Prostate gland (tissue), 2 donors: Measurements from ENCODE around the gene AZIN2. TPM values are rescaled to one million over a fixed set of nuclear protein-coding genes. Genes with fewer than 3 reads are reported as not detected.
"Not testable (repeated sequence)": the region's sequence is repeated elsewhere in the genome, so short reads cannot be mapped to it uniquely, and the experiment has no call there.

Experiments used
- DNase-seq: peaks from one replicate; pipeline ENCODE4 v3.0.0-alpha.2; 2019; ENCODE audit warnings: low spot score
- H3K27ac ChIP-seq, 2 donors: fragments of 200-600 bp; sonication (generic); 2 replicates each; pipeline ENCODE4 v1.5.1; 2017 to 2019
- H3K27me3 ChIP-seq: fragments of 200-600 bp; sonication (generic); replicated peaks from 2 replicates; pipeline ENCODE4 v1.5.1; 2019; ENCODE audit not compliant: insufficient read depth
- H3K36me3 ChIP-seq, 2 donors: fragments of 200-600 bp; sonication (generic); 1 replicate in 1 of 2; 2 replicates in 1 of 2; pipeline versions ENCODE4 v1.5.1 to v1.8.1; 2017 to 2019
- H3K4me1 ChIP-seq: fragments of 200-600 bp; sonication (generic); replicated peaks from 2 replicates; pipeline ENCODE4 v1.5.1; 2019
- H3K4me3 ChIP-seq, 2 donors: fragments of 200-600 bp; sonication (generic); 2 replicates each; pipeline ENCODE4 v1.5.1; 2017 to 2019
- H3K9me3 ChIP-seq: fragments of 200-600 bp; sonication (generic); 2 replicates; pipeline ENCODE4 v1.5.1; 2017
- POLR2A ChIP-seq: fragments of 450-650 bp; IDR thresholded peaks from one replicate; pipeline ENCODE4 v1.6.1; 2016; ENCODE audit warnings: antibody characterized with exemption, mild to moderate bottlenecking
- POLR2AphosphoS5 ChIP-seq: sonication (generic); formaldehyde crosslinking; IDR thresholded peaks from one replicate; pipeline ENCODE4 v1.6.1; 2017; ENCODE audit warnings: antibody characterized with exemption
- WGBS: methylation state at CpG from one replicate; pipeline ENCODE4 v1.1.5; 2018; 5-methylcytosine and 5-hydroxymethylcytosine counted together
- intact Hi-C: fragments of 100-400 bp; cut with DNase I; formaldehyde crosslinking; loops from one replicate; pipeline ENCODE4 v1.14.2; 2022
- total RNA-seq, 2 donors: library from RNA; depleted of rRNA; stranded (reverse); fragments of >200 nt; gene quantifications; one replicate each; pipeline ENCODE4 v1.1.0, GENCODE V29; 2016
- TF ChIP-seq, protein P1 (sequence below), 4 experiments: fragments of 200-600 bp in 2 of 4; fragments of 450-650 bp in 2 of 4; sonication (generic) in 2 of 4; IDR thresholded peaks; 1 replicate in 3 of 4; 2 replicates in 1 of 4; pipeline ENCODE4 v1.5.1; 2016 to 2019; ENCODE audit warnings: antibody characterized with exemption in 4 of 4, mild to moderate bottlenecking in 2 of 4, moderate library complexity in 2 of 4

Gene AZIN2
- total RNA-seq, 2 donors from 2014 or later: 5.6 to 16.0 TPM

DNA sequence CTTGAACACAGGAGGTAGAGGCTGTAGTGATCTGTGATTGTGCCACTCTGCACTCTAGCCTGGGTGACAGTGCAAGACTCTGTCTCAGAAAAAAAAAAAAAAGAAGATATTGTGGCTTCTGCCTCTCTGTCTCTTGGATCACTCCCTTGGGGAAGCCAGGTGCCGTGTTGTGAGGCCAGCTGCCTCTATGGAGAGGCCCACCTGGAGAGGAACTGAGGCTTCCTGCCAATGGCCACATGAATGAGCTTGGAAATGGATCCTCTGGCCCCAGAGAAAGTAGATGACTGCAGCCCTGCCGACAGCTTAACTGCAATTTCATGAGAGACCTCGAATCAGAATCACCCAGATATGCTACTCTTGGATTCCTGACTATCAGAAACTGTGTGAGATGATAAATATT lies 24.5 kb upstream of the AZIN2 start:
- no peak overlapping the region for H3K4me3 ChIP-seq
- TF ChIP-seq POLR2A: no peak
- TF ChIP-seq POLR2AphosphoS5: no peak
- TF ChIP-seq, protein P1, sequence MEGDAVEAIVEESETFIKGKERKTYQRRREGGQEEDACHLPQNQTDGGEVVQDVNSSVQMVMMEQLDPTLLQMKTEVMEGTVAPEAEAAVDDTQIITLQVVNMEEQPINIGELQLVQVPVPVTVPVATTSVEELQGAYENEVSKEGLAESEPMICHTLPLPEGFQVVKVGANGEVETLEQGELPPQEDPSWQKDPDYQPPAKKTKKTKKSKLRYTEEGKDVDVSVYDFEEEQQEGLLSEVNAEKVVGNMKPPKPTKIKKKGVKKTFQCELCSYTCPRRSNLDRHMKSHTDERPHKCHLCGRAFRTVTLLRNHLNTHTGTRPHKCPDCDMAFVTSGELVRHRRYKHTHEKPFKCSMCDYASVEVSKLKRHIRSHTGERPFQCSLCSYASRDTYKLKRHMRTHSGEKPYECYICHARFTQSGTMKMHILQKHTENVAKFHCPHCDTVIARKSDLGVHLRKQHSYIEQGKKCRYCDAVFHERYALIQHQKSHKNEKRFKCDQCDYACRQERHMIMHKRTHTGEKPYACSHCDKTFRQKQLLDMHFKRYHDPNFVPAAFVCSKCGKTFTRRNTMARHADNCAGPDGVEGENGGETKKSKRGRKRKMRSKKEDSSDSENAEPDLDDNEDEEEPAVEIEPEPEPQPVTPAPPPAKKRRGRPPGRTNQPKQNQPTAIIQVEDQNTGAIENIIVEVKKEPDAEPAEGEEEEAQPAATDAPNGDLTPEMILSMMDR (IDR thresholded peaks at IDR 0.05): no peak
- H3K36me3 ChIP-seq: no peaks in the 10 kb centered on the region
- intact Hi-C loops: loop anchor here (5.0 kb wide), 1 partner anchor 124 kb away; no protein-coding TSS in a partner anchor
- no peaks in the 10 kb centered on the region for H3K27me3 ChIP-seq
- H3K27ac ChIP-seq: no peak overlapping the region
- H3K4me1 ChIP-seq: no peaks in the 10 kb centered on the region
- no peak for DNase-seq
- 96% methylated on average over 3 of the region's 3 CpGs for WGBS
- no peaks in the 10 kb centered on the region for H3K9me3 ChIP-seq

DNA sequence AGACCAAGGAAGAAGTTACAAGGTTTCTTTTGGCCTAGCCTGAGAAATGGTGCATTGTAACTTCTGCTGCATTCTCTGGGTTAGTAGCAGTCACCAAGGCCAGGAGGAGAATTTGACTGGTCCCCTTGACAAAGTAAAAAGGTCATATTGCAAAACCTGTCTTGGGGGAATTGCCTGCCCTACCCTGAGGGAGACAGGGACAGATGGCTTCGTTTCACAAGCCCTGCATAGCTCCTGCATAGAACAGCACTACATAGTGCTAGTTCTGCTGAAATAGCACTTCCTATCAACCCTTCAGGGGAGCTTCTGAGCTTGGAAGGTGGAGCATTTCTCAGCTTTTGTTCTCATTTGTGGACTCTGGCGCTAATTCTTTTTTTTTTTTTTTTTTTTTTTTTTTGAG lies 23.9 kb upstream of the AZIN2 start:
- intact Hi-C loops: loop anchor here (5.0 kb wide), 1 partner anchor 125 kb away; no protein-coding TSS in a partner anchor
- Histone ChIP-seq H3K9me3 (no peaks in the 10 kb centered on the region), H3K27me3 (no peaks in the 10 kb centered on the region), H3K36me3 (no peaks in the 10 kb centered on the region), H3K4me3 (no peak overlapping the region), H3K4me1 (no peaks in the 10 kb centered on the region), H3K27ac (no peak overlapping the region)
- WGBS: 96% methylated on average over 2 of the region's 2 CpGs
- DNase-seq: no peak
- TF ChIP-seq, protein P1 (IDR thresholded peaks at IDR 0.05): no peak
- TF ChIP-seq POLR2AphosphoS5 (no peak), POLR2A (no peak)

DNA sequence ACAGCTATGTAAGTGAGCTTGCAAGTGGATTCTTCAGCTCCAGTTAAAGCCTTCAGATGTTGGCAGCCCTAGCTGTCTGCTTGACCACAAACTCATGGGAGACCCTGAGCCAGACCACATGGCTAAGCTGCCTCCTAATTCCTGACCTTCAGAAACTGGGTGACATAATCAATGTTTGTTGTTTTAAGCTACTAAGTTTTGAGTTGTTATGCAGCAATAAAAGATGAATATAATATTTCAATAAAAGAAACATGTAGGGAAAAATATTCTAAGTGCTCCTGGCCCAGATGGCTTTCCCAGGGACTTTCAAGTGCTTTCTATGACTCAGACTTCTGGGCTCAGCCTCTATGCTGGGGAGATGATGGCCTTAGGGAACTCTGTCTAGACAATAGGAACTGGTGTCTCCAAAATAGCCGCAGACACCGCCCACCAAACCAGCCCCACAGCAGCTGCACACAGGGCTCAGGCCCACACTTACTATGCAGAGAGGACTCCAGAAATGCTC lies 20.3 kb upstream of the AZIN2 start:
- intact Hi-C loops: no loop called here
- TF ChIP-seq, protein P1 (IDR thresholded peaks at IDR 0.05): no peak
- TF ChIP-seq POLR2A (no peak), POLR2AphosphoS5 (no peak)
- H3K9me3 ChIP-seq: no peaks in the 10 kb centered on the region
- H3K4me1 ChIP-seq: no peaks in the 10 kb centered on the region
- 63% methylated on average over 2 of the region's 2 CpGs for WGBS
- no peak overlapping the region for H3K4me3 ChIP-seq
- no peaks in the 10 kb centered on the region for H3K27me3 ChIP-seq
- DNase-seq: no peak
- no peak overlapping the region for H3K27ac ChIP-seq
- no peaks in the 10 kb centered on the region for H3K36me3 ChIP-seq

DNA sequence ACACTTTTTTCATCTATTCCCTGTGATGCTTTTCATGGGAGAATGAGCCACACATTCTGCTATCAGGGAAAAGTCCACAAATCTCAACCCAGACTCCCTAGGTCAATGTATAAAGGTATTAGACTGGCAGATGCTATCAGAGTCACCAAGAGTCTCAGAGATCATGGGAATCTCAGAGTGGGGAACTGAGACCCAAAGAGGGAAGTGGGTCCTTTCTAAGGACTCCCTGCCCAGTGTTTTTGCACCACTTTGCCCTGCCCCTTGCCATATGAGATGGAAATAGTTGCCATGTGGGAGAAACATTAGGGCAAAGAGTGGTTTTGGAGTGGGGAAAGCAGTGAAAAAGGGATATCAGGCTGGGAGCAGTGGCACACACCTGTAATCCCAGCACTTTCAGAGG lies 19.1 kb upstream of the AZIN2 start:
- Histone ChIP-seq H3K27me3 (no peaks in the 10 kb centered on the region), H3K36me3 (no peaks in the 10 kb centered on the region), H3K4me3 (no peak overlapping the region), H3K9me3 (no peaks in the 10 kb centered on the region), H3K27ac (no peak overlapping the region), H3K4me1 (no peaks in the 10 kb centered on the region)
- intact Hi-C loops: no loop called here
- DNase-seq: no peak
- TF ChIP-seq, protein P1 (IDR thresholded peaks at IDR 0.05): no peak
- no peak for TF ChIP-seq POLR2A
- no peak for TF ChIP-seq POLR2AphosphoS5

DNA sequence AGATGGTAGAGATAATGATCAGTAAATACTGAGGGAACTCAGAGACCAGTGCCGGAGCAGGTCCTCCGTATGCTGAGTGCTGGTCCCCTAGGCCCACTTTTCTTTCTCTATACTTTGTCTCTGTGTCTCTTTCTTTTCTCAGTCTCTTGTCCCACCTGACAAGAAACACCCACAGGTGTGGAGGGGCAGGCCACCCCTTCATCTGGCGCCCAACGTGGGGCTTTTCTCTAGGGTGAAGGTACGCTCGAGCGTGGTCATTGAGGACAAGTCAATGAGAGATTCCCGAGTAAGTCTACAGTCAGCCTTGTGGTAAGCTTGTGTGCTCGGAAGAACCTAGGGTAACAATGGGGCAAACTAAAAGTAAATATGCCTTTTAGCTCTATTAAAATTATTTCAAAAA lies 16.7 kb upstream of the AZIN2 start:
- H3K27ac ChIP-seq, H3K36me3 ChIP-seq, DNase-seq, H3K4me3 ChIP-seq, H3K9me3 ChIP-seq, H3K27me3 ChIP-seq, intact Hi-C loops, H3K4me1 ChIP-seq: not testable (repeated sequence)
- 88% methylated on average over 9 of the region's 9 CpGs for WGBS
